Pancreas (tissue), 10 donors: ENCODE results near the gene TMEM245. TPM values are rescaled to one million over a fixed set of nuclear protein-coding genes. Genes with fewer than 3 reads are reported as not detected.

ENCODE experiments used
- ATAC-seq, 4 donors: fragments of 200-7000 bp; cut with Tn5 transposase; one replicate each; pipeline versions ENCODE4 v1.8.0 to v1.9.1; 2020; ENCODE audit warnings: mild to moderate bottlenecking in 4 of 4, moderate library complexity in 4 of 4
- DNase-seq, 6 donors: peaks; one replicate each; pipeline ENCODE4 v3.0.0-alpha.2; 2020
- FAIRE-seq: peaks from 2 replicates; lab custom pipeline; 2012; peaks lifted over from hg19 to GRCh38; lab: Jason Lieb, UNC
- H3K27ac ChIP-seq, 4 donors: fragments of 200-600 bp; sonication (generic); 1 replicate in 3 of 4; 2 replicates in 1 of 4; pipeline versions ENCODE4 v1.5.0 to v1.8.0; 2020
- H3K27me3 ChIP-seq, 4 donors: fragments of 200-600 bp; one replicate each; pipeline ENCODE4 v1.8.0; 2021
- H3K36me3 ChIP-seq, 3 donors: fragments of 200-600 bp; sonication (generic) in 1 of 3; one replicate each; pipeline versions ENCODE4 v1.5.0 to v1.8.0; 2020 to 2021
- H3K4me1 ChIP-seq, 3 donors: fragments of 200-600 bp; one replicate each; pipeline ENCODE4 v1.8.0; 2021
- H3K4me3 ChIP-seq, 4 donors: fragments of 200-600 bp; sonication (generic) in 2 of 4; one replicate each; pipeline versions ENCODE4 v1.5.0 to v1.8.0; 2020 to 2021
- H3K9me3 ChIP-seq, 4 donors: fragments of 200-600 bp; one replicate each; pipeline ENCODE4 v1.8.0; 2021
- CTCF ChIP-seq, 4 donors: fragments of 200-600 bp; sonication (generic) in 3 of 4; IDR thresholded peaks; one replicate each; pipeline versions ENCODE4 v1.5.0 to v1.8.0; 2021; ENCODE audit warnings: antibody characterized with exemption in 4 of 4
- WGBS, 2 donors: extraction: QIAGEN DNeasy Blood & Tissue Kit; methylation state at CpG; one replicate each; pipeline ENCODE4 v1.1.7; 2013; 5-methylcytosine and 5-hydroxymethylcytosine counted together
- intact Hi-C, 3 donors: fragments of 100-400 bp; cut with DNase I; formaldehyde crosslinking; loops; one replicate each; pipeline versions ENCODE4 v1.11.1 to v1.14.2; 2022
- polyA plus RNA-seq, 2 donors: library from polyadenylated mRNA; stranded (reverse); fragments of 200-250 nt; gene quantifications; one replicate each; pipeline ENCODE4 v1.2.3, GENCODE V29; 2013
- total RNA-seq, 6 donors: library from RNA; stranded (reverse); fragmentation: NEBNext Ultra II Directional in 4 of 6; extraction: Animal tissue kit (Norgen Biotek cat#: 25700) in 4 of 6; gene quantifications; one replicate each; pipeline versions ENCODE4 v1.2.1 to v1.2.4, GENCODE V29; 2021 to 2023
- donor health status: healthy with polysubstance abuse.
- donor health status: DM: no; HTN: no; CAD: no; lungs with moderate emphysema.
- donor health status: DM: no; HTN: no; CAD: no.
- donor health status: control.
- donor health status: control.
- donor health status: Bipolar disorder and iron deficiency.
- donor health status: DM: yes; HTN: yes; CAD: no.
- donor health status: DM: no; HTN: no; CAD: no.
- donor health status: DM: no; HTN: no; CAD: no.
- donor health status: DM: yes; HTN: yes; CAD: no.

Gene TMEM245
- total and polyA plus RNA-seq, 8 donors: 4.9 to 34.1 (median 22.4) TPM

- no peak overlapping the region for H3K27ac ChIP-seq
- no peaks in the 10 kb centered on the region for H3K27me3 ChIP-seq
- no peaks in the 10 kb centered on the region for H3K4me1 ChIP-seq
- FAIRE-seq (no peak), ATAC-seq (no peak), DNase-seq (no peak)
- H3K9me3 ChIP-seq: no peaks in the 10 kb centered on the region
- intact Hi-C loops: no loop called here
- WGBS, 2 donors: 81 to 83% methylated on average over 4 of the region's 4 CpGs
- no peak overlapping the region for H3K4me3 ChIP-seq
- no peaks in the 10 kb centered on the region for H3K36me3 ChIP-seq
- TF ChIP-seq CTCF (IDR thresholded peaks at IDR 0.05): no peak
Measured at GRCh38 chr9:109159583-109159982, 39.8 kb upstream of the TMEM245 start.

GRCh38 chr9:109158651-109159050, 38.9 kb upstream of the TMEM245 start:
- DNase-seq (no peak), ATAC-seq (no peak), FAIRE-seq (no peak)
- TF ChIP-seq CTCF (IDR thresholded peaks at IDR 0.05): no peak
- H3K4me1 ChIP-seq: no peaks in the 10 kb centered on the region
- intact Hi-C loops: no loop called here
- H3K9me3 ChIP-seq: no peaks in the 10 kb centered on the region
- H3K27me3 ChIP-seq: no peaks in the 10 kb centered on the region
- no peaks in the 10 kb centered on the region for H3K36me3 ChIP-seq
- no peak overlapping the region for H3K27ac ChIP-seq
- no peak overlapping the region for H3K4me3 ChIP-seq

- ATAC-seq (no peak), DNase-seq (no peak), FAIRE-seq (no peak)
- intact Hi-C loops: no loop called here
- no peaks in the 10 kb centered on the region for H3K4me1 ChIP-seq
- no peak overlapping the region for H3K4me3 ChIP-seq
- no peak for TF ChIP-seq CTCF (IDR thresholded peaks at IDR 0.05)
- no peaks in the 10 kb centered on the region for H3K27me3 ChIP-seq
- 71 to 81% methylated on average over 7 to 8 of the region's 8 CpGs for WGBS, 2 donors
- H3K27ac ChIP-seq: no peak overlapping the region
- no peaks in the 10 kb centered on the region for H3K36me3 ChIP-seq
- no peaks in the 10 kb centered on the region for H3K9me3 ChIP-seq
Measured at GRCh38 chr9:109156708-109157107, 37.0 kb upstream of the TMEM245 start.

- 52 to 72% methylated on average over 3 of the region's 3 CpGs for WGBS, 2 donors
- peak in 2 of 6 donors; percentile 5 to 22 for DNase-seq
Measured at GRCh38 chr9:109150925-109151545, 31.3 kb upstream of the TMEM245 start.

More at GRCh38 chr9:109150925-109151545, 31.3 kb upstream of the TMEM245 start:
- ATAC-seq (peak in 2 of 4 donors; percentile 35 to 62), FAIRE-seq (no peak)
- no peaks in the 10 kb centered on the region for H3K36me3 ChIP-seq
- intact Hi-C loops: no loop called here
- no peak overlapping the region for H3K27ac ChIP-seq
- H3K4me1 ChIP-seq: no peaks in the 10 kb centered on the region
- no peak for TF ChIP-seq CTCF (IDR thresholded peaks at IDR 0.05)
- no peak overlapping the region for H3K4me3 ChIP-seq
- no peaks in the 10 kb centered on the region for H3K27me3 ChIP-seq
- no peaks in the 10 kb centered on the region for H3K9me3 ChIP-seq
